Measurements from ENCODE around the gene PHEX.

GRCh38 chrX:22163326-22163725 lies 131.2 kb downstream of the PHEX start:
- TF ChIP-seq EZH2 (IDR thresholded peaks at IDR 0.05) (no peak), POLR2AphosphoS5 (IDR thresholded peaks at IDR 0.05; ENCODE audit: borderline replicate concordance, low read depth, low read length) (no peak)
